ENCODE measurements around the gene R3HDML.
"Not testable (repeated sequence)": the region's sequence is repeated elsewhere in the genome, so short reads cannot be mapped to it uniquely, and the experiment has no call there.

The R3HDML gene

GRCh38 chr20:44344723-44345122 lies 7.9 kb downstream of the R3HDML start:
- no peaks in the 10 kb centered on the region for H3K36me3 Mint-ChIP-seq (ENCODE audit: low read depth)
- H3K4me1 Mint-ChIP-seq (ENCODE audit: low read depth), result no peaks in the 10 kb centered on the region
- no peak overlapping the region for H3K4me3 Mint-ChIP-seq
- H3K27ac Mint-ChIP-seq, result no peak overlapping the region
- H3K9me3 Mint-ChIP-seq, result no peaks in the 10 kb centered on the region
- H3K27me3 Mint-ChIP-seq (ENCODE audit: low read depth), result peaks cover 4% of the 10 kb centered on the region

DNA sequence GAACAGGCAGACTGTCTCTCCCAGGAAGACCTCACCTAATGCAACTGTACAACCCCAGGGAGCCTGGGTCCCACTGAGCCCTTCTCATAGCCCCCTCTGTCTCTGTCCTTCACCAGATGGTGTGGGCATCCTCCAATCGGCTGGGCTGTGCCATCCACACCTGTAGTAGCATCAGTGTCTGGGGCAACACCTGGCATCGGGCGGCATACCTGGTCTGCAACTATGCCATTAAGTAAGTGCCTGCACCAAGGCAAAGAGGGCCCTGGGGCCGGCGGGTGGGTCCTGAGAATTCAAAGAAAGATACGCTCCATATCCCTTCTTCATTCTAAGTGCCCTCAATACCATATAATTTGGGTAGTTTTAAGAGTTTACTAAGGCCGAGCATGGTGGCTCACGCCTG lies 8.3 kb downstream of the R3HDML start:
- Mint-ChIP-seq H3K4me3 (no peak overlapping the region), H3K4me1 (ENCODE audit: low read depth) (no peaks in the 10 kb centered on the region), H3K27ac (no peak overlapping the region)

GRCh38 chr20:44345941-44346340 lies 9.1 kb downstream of the R3HDML start:
- H3K4me1 Mint-ChIP-seq (ENCODE audit: low read depth); H3K36me3 Mint-ChIP-seq (ENCODE audit: low read depth); H3K27ac Mint-ChIP-seq: not testable (repeated sequence)

More for the DNA sequence above, 8.3 kb downstream of the R3HDML start:
- H3K9me3 Mint-ChIP-seq, result no peaks in the 10 kb centered on the region
- peaks cover 4% of the 10 kb centered on the region for H3K27me3 Mint-ChIP-seq (ENCODE audit: low read depth)
- H3K36me3 Mint-ChIP-seq (ENCODE audit: low read depth), result no peaks in the 10 kb centered on the region

GRCh38 chr20:44348168-44348659 lies 11.4 kb downstream of the R3HDML start:
- no peaks in the 10 kb centered on the region for H3K9me3 Mint-ChIP-seq
- H3K4me3 Mint-ChIP-seq, result no peak overlapping the region
- H3K27me3 Mint-ChIP-seq (ENCODE audit: low read depth), result peaks cover 4% of the 10 kb centered on the region

More at GRCh38 chr20:44345941-44346340, 9.1 kb downstream of the R3HDML start:
- not testable (repeated sequence) for H3K27me3 Mint-ChIP-seq (ENCODE audit: low read depth); H3K4me3 Mint-ChIP-seq; H3K9me3 Mint-ChIP-seq

DNA sequence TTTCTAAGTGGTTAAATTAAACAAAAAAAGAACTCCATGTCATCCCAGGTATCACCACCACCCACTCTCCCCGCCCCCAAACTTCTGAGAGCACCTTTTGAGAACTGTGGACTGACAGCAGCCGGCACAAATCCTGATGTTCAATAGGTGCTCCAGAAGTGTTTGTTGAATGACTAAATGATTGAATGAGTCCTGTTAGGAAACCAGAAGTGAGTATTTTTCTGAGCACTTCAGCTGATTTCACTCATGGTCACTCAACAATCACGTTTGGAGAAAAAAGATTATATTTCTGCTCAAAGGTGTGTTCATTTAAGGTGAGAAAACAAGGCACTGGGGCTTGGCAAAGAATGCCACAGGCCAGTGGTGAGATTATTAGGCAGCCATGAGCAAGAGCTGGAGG lies 12.5 kb downstream of the R3HDML start:
- no peak overlapping the region for H3K27ac Mint-ChIP-seq
- H3K9me3 Mint-ChIP-seq, result no peaks in the 10 kb centered on the region
- peaks cover 4% of the 10 kb centered on the region for H3K27me3 Mint-ChIP-seq (ENCODE audit: low read depth)
- no peaks in the 10 kb centered on the region for H3K36me3 Mint-ChIP-seq (ENCODE audit: low read depth)
- no peaks in the 10 kb centered on the region for H3K4me1 Mint-ChIP-seq (ENCODE audit: low read depth)
- H3K4me3 Mint-ChIP-seq, result no peak overlapping the region

More at GRCh38 chr20:44348168-44348659, 11.4 kb downstream of the R3HDML start:
- Mint-ChIP-seq H3K27ac (no peak overlapping the region), H3K4me1 (ENCODE audit: low read depth) (no peaks in the 10 kb centered on the region), H3K36me3 (ENCODE audit: low read depth) (no peaks in the 10 kb centered on the region)

- no peak overlapping the region for H3K27ac Mint-ChIP-seq
- H3K36me3 Mint-ChIP-seq (ENCODE audit: low read depth), result no peaks in the 10 kb centered on the region
- H3K4me1 Mint-ChIP-seq (ENCODE audit: low read depth), result no peaks in the 10 kb centered on the region
- H3K4me3 Mint-ChIP-seq, result no peak overlapping the region
- no peaks in the 10 kb centered on the region for H3K9me3 Mint-ChIP-seq
- H3K27me3 Mint-ChIP-seq (ENCODE audit: low read depth), result peaks cover 4% of the 10 kb centered on the region
These were observed 13.7 kb downstream of the R3HDML start for GRCh38 chr20:44350567-44350966.

DNA sequence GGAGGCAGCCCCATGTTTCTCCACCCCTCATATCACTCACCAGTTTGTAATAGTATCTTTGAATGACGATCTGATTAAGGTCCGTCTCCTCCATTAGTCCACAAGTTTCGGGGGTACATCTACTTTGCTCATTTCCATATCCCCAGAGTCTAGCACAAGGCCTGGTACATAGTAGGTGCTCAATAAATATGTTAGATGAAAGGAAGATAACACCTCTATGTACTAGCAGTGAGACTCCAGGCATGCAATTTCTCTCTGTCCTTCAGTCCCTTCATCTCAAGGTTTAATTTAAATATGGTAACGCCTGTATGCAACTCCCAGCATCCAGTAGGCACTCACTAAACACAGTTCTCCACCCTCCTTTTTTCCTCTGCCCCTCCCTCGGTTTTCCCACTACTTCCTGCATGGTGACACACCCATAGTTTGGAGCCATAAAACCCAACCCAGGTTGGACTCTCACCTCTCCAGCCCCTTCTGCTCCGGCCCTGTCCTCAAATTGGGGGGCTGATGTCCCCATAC lies 18.2 kb downstream of the R3HDML start:
- no peak overlapping the region for H3K27ac Mint-ChIP-seq

GRCh38 chr20:44355498-44356352 lies 18.9 kb downstream of the R3HDML start, which contains the start of gene HNF4A:
Gene HNF4A (plus strand): TSS chr20:44355699. CDS start chr20:44355805, 106 bp downstream.
- Mint-ChIP-seq H3K4me3 (no peak within 1 kb of the TSS), H3K4me1 (ENCODE audit: low read depth) (no peaks in the 10 kb centered on the region), H3K27ac (no peak within 1 kb of the TSS), H3K36me3 (ENCODE audit: low read depth) (no peaks in the 10 kb centered on the region), H3K27me3 (ENCODE audit: low read depth) (peaks cover 7% of the 10 kb centered on the region), H3K9me3 (no peaks in the 10 kb centered on the region)

More for the DNA sequence above, 18.2 kb downstream of the R3HDML start:
- Mint-ChIP-seq H3K27me3 (ENCODE audit: low read depth) (peaks cover 7% of the 10 kb centered on the region), H3K4me1 (ENCODE audit: low read depth) (no peaks in the 10 kb centered on the region), H3K4me3 (no peak overlapping the region), H3K36me3 (ENCODE audit: low read depth) (no peaks in the 10 kb centered on the region), H3K9me3 (no peaks in the 10 kb centered on the region)

GRCh38 chr20:44356353-44356723 lies 19.5 kb downstream of the R3HDML start:
- Mint-ChIP-seq H3K27ac (no peak overlapping the region), H3K27me3 (ENCODE audit: low read depth) (peaks cover 7% of the 10 kb centered on the region), H3K36me3 (ENCODE audit: low read depth) (no peaks in the 10 kb centered on the region), H3K4me3 (no peak overlapping the region), H3K4me1 (ENCODE audit: low read depth) (no peaks in the 10 kb centered on the region), H3K9me3 (no peaks in the 10 kb centered on the region)

DNA sequence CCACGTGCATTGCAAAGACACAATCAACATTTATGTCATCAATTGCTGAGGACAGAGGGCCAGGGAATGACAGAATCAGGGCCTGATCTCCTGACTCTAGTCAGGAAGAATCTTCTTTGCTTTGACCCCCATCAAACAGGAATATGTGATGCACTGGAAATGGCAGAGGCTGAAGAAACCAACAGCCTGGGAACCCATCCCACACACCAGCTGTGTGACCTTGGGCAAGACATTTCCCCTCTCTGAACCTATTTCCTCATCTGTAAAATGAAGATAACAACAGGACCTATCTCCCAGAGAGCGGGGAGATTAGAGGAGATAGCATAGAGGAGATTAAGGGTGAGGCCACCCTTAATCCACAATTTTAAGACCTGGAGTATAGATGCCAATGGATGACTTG lies 20.2 kb downstream of the R3HDML start:
- H3K36me3 Mint-ChIP-seq (ENCODE audit: low read depth), result no peaks in the 10 kb centered on the region
- H3K27me3 Mint-ChIP-seq (ENCODE audit: low read depth), result peaks cover 10% of the 10 kb centered on the region
- H3K9me3 Mint-ChIP-seq, result no peaks in the 10 kb centered on the region
- no peak overlapping the region for H3K4me3 Mint-ChIP-seq
- H3K27ac Mint-ChIP-seq, result no peak overlapping the region
- H3K4me1 Mint-ChIP-seq (ENCODE audit: low read depth), result no peaks in the 10 kb centered on the region

DNA sequence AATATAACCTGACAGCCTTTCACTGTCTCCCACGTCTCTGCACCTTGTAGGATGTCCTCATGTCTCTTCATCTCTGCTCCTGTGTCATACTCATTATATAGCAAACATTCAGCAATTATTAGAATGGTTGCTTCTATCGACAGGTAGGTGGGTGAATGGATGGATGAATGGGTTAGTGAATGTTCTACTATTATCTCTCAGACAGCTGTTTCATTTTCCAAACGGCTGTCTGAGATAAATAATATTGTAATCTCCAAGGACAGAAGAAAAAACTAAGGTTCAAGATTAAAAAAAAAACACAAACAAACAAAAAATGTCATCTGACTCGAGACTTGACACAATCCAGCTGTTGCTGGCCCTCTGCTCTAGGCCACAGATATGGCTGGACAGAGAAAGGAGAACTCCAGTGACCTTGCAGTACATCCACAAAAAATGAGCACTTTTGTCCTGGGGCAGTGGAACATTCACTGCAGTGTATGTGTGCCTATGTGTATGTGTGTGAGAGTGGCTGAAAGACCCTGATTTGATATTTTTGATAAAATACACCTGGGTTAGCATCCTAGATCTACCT lies 20.8 kb downstream of the R3HDML start:
- no peaks in the 10 kb centered on the region for H3K4me1 Mint-ChIP-seq (ENCODE audit: low read depth)
- no peaks in the 10 kb centered on the region for H3K36me3 Mint-ChIP-seq (ENCODE audit: low read depth)
- no peak overlapping the region for H3K27ac Mint-ChIP-seq
- no peak overlapping the region for H3K4me3 Mint-ChIP-seq
- peaks cover 10% of the 10 kb centered on the region for H3K27me3 Mint-ChIP-seq (ENCODE audit: low read depth)
- no peaks in the 10 kb centered on the region for H3K9me3 Mint-ChIP-seq

- H3K4me3 Mint-ChIP-seq, result no peak overlapping the region
- no peaks in the 10 kb centered on the region for H3K9me3 Mint-ChIP-seq
- H3K36me3 Mint-ChIP-seq (ENCODE audit: low read depth), result no peaks in the 10 kb centered on the region
- no peak overlapping the region for H3K27ac Mint-ChIP-seq
- peaks cover 10% of the 10 kb centered on the region for H3K27me3 Mint-ChIP-seq (ENCODE audit: low read depth)
- no peaks in the 10 kb centered on the region for H3K4me1 Mint-ChIP-seq (ENCODE audit: low read depth)
These were observed 21.9 kb downstream of the R3HDML start for GRCh38 chr20:44358776-44359175.

DNA sequence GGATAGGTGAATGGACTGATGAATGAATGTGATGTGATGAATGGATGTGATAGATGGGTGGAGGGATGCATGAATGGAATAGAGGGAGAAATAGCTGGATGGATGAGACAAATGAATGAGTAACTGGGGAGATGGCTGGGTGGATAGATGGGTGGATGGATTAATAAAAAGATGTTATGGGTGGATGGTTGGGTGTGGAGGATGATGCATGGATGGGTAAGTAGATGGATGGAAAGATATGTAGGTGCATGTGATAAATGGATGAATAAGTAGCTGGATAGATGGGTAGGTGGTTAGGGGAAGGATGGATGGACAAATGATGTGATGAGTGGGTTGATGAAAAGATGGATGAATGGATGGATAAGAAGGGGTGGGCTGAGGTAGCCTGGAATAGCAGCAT lies 23.4 kb downstream of the R3HDML start:
- no peaks in the 10 kb centered on the region for H3K4me1 Mint-ChIP-seq (ENCODE audit: low read depth)
- no peaks in the 10 kb centered on the region for H3K36me3 Mint-ChIP-seq (ENCODE audit: low read depth)
- H3K4me3 Mint-ChIP-seq, result no peak overlapping the region
- H3K27ac Mint-ChIP-seq, result no peak overlapping the region
- peaks cover 13% of the 10 kb centered on the region for H3K27me3 Mint-ChIP-seq (ENCODE audit: low read depth)
- no peaks in the 10 kb centered on the region for H3K9me3 Mint-ChIP-seq

DNA sequence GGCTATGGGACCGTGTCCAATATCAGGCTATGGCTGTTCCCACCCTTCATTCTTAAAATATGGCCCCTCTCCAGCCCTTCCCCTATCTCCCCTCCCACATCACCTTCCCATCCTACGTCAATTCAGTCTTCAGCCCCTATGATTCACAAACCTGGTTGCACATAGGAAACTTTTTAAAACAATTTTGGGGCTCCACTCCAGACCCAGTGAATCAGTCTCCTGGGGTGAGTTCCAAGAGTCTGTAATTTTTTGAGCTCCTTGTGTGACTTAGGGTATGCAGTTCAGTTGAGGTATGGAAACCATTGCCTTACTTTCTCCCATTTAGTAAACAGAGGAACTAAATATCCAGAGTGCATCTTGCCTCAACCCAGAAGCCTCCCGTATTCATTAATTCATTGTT lies 24.2 kb downstream of the R3HDML start:
- no peaks in the 10 kb centered on the region for H3K4me1 Mint-ChIP-seq (ENCODE audit: low read depth)
- no peaks in the 10 kb centered on the region for H3K9me3 Mint-ChIP-seq
- no peak overlapping the region for H3K4me3 Mint-ChIP-seq

GRCh38 chr20:44362466-44362940 lies 25.7 kb downstream of the R3HDML start:
- H3K27me3 Mint-ChIP-seq (ENCODE audit: low read depth), result peaks cover 13% of the 10 kb centered on the region
- H3K4me3 Mint-ChIP-seq, result no peak overlapping the region
- no peak overlapping the region for H3K27ac Mint-ChIP-seq
- H3K9me3 Mint-ChIP-seq, result no peaks in the 10 kb centered on the region
- no peaks in the 10 kb centered on the region for H3K36me3 Mint-ChIP-seq (ENCODE audit: low read depth)
- no peaks in the 10 kb centered on the region for H3K4me1 Mint-ChIP-seq (ENCODE audit: low read depth)

More for the DNA sequence above, 24.2 kb downstream of the R3HDML start:
- H3K36me3 Mint-ChIP-seq (ENCODE audit: low read depth), result no peaks in the 10 kb centered on the region
- H3K27me3 Mint-ChIP-seq (ENCODE audit: low read depth), result peaks cover 13% of the 10 kb centered on the region
- H3K27ac Mint-ChIP-seq, result no peak overlapping the region

Measured in T-helper 1 cell treated with Interleukin-12 subunit alpha and Interleukin-12 subunit beta and Interleukin-4 antibody, amounts not matched to agents 30 μg/mL and 1 μg/mL, for 36 hours (primary cell).